Measurements from ENCODE around the gene ESPL1.
A peak's percentile ranks its signal among the peaks of the same experiment; 100 is the strongest.

ESPL1 gene

DNA sequence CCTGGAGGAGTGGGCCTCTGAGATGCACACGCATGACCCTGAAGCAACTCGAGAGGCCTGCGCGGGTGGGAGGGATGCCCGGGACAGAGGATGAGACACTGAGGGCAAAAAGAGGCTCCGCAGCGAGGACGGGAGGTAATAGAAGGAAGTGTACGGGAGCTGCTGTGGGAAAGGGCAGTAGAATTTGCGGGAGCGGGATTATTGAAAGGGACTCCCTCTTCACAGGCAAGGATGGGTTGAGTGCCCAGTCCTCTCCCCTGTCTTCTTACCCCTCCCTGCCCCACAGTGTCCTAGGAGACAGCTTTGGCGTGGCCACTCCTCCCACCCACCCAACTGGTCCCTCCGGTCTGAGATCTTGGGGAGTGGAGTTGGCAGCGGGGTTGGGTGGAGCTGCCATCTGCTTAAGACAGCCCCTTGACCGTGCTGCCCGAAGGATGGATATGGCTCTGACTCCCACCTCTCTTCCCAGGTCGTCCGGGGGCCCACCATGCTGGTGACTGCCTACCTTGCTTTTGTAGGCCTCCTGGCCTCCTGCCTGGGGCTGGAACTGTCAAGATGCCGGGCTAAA, 15.7 kb upstream of the ESPL1 start:
- peak; percentile 16 for DNase-seq (ENCODE audit: low read depth)
- TF ChIP-seq, protein P1, sequence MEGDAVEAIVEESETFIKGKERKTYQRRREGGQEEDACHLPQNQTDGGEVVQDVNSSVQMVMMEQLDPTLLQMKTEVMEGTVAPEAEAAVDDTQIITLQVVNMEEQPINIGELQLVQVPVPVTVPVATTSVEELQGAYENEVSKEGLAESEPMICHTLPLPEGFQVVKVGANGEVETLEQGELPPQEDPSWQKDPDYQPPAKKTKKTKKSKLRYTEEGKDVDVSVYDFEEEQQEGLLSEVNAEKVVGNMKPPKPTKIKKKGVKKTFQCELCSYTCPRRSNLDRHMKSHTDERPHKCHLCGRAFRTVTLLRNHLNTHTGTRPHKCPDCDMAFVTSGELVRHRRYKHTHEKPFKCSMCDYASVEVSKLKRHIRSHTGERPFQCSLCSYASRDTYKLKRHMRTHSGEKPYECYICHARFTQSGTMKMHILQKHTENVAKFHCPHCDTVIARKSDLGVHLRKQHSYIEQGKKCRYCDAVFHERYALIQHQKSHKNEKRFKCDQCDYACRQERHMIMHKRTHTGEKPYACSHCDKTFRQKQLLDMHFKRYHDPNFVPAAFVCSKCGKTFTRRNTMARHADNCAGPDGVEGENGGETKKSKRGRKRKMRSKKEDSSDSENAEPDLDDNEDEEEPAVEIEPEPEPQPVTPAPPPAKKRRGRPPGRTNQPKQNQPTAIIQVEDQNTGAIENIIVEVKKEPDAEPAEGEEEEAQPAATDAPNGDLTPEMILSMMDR (IDR thresholded peaks at IDR 0.05; ENCODE audit: low read length, missing control alignments): peak; percentile 27
- peak overlapping the region; percentile 89 for H3K4me3 ChIP-seq (replicated peaks; ENCODE audit: low read depth, low read length)

DNA sequence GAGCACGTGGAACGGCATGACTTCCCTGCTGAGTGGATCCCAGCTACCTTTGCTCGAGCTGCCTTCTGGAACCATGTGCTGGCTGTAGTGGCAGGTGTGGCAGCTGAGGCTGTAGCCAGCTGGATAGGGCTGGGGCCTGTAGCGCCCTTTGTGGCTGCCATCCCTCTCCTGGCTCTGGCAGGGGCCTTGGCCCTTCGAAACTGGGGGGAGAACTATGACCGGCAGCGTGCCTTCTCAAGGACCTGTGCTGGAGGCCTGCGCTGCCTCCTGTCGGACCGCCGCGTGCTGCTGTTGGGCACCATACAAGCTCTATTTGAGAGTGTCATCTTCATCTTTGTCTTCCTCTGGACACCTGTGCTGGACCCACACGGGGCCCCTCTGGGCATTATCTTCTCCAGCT, 14.8 kb upstream of the ESPL1 start:
- DNase-seq (ENCODE audit: low read depth): no peak
- TF ChIP-seq, protein P1 (IDR thresholded peaks at IDR 0.05; ENCODE audit: low read length, missing control alignments): no peak
- peak overlapping the region; percentile 89 for H3K4me3 ChIP-seq (replicated peaks; ENCODE audit: low read depth, low read length)

DNA sequence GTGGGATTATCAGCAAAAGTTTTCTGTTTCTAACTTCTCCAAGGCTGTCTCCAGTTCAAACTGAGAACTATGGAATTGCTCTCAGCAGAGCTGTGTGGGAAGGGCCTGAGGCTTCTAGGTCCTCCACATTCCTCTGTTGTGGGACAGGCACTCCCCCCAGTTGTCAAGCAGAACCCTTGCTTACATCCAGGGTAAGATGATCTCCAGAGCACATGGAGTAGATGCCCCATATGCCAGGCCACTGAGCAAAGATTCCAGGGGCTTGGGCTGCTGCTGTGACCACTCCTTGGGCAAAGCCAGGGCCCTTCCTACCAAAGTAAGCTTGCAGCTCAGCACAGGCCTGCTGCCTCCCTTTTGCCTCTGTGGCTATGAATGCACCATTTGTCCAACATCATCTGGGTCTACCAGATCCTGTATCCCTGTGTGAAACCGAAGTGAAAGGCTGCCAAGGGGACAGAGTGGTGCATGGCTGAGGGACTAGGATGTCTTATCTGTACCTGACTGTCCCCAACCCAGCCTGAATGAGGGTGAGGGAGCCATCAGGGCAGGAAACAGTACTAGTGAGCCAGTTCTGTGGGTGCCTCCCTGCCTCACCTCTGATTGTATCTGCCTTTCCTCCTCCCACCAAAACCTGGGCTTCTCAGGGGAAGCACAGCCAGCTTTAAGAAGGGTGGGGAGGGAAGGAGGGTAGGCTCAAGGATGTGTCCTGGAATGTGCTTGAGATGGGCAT, 13.1 kb upstream of the ESPL1 start:
- DNase-seq (ENCODE audit: low read depth): no peak
- TF ChIP-seq, protein P1 (IDR thresholded peaks at IDR 0.05; ENCODE audit: low read length, missing control alignments): no peak
- no peak overlapping the region for H3K4me3 ChIP-seq (replicated peaks; ENCODE audit: low read depth, low read length)

DNA sequence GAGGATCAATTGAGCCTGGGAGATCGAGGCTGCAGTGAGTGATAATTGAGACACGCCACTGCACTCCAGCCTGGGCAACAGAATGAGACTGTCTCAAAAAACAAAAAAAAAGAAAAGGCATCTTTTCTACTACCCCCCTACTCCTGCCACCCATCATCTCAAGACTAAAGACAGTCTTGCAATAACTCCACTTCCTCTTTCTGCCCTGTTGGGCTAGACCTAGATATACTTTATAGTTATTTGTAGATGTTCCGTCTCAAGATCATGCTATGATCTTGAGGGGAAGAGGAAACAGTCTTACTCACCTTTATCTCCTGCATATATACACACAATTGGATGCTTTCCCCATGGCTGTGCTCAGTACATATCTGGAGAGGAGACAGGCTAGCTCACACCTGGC, 12.1 kb upstream of the ESPL1 start:
- no peak for DNase-seq (ENCODE audit: low read depth)
- TF ChIP-seq, protein P1 (IDR thresholded peaks at IDR 0.05; ENCODE audit: low read length, missing control alignments): no peak
- H3K4me3 ChIP-seq (replicated peaks; ENCODE audit: low read depth, low read length): no peak overlapping the region

DNA sequence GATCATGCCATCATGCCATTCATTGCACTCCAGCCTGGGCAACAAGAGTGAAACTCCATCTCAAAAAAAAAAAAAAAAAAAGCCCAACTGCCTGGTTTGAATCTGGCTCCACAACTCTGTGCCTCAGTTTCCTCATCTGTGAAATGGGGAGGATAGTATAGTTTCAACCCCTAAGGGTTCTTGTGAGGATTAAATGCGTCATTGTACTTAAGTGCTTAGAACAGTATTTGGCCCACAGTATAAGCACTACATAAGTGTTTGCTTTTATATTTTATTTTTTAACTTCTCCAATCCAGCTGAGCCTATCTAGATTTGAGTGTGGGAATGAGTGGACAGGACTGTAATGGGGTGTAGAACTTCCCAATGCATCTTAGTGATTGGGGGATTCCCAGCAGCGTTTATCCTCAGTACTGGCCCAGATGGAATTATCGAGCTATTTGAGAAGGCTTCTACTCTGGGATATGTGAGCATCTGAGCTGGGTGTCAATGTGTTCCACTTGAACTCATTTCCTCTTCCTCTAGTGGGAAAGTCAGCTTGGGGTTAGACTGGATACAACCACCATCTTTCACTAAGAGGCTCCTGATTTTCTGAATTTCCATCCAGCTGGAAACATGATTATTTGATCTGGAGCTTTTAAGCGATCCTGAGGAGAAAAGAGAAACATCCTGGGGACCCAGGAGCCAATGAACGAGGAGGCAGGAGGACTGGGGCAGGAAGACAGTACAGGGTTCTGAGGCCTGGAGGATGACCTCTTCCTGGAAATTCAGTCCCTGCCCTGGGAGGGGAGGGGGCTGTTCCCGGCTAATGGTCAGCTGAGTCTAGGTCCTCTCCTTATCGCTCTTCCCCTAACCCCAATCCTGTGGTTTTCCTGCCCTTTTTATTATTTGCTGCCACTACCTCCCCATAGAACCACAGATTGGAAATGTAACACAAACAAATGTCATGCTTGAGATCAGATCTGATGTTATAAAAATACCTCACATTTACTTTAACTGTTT, 9.3 kb upstream of the ESPL1 start:
- TF ChIP-seq, protein P1 (IDR thresholded peaks at IDR 0.05; ENCODE audit: low read length, missing control alignments): no peak
- H3K4me3 ChIP-seq (replicated peaks; ENCODE audit: low read depth, low read length): no peak overlapping the region
- no peak for DNase-seq (ENCODE audit: low read depth)

DNA sequence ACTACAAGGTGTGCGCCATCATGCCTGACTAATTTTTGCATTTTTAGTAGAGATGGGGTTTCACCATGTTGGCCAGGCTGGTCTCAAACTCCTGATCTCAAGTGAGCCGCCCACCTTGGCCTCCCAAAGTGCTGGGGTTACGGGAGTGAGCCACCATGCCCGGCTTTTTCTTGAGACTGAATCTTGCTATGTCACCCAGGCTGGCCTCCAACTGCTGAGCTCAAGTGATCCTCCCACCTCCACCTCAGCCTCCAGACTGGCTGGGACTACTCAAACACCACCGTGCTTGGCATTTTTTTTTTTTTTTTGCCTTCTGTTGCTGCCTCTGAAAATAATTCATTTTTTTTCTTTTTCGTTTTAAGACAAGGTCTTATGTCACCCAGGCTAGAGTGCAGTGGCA, 8.2 kb upstream of the ESPL1 start:
- DNase-seq (ENCODE audit: low read depth): no peak
- H3K4me3 ChIP-seq (replicated peaks; ENCODE audit: low read depth, low read length): no peak overlapping the region
- TF ChIP-seq, protein P1 (IDR thresholded peaks at IDR 0.05; ENCODE audit: low read length, missing control alignments): no peak

Measured in fibroblast of pulmonary artery (primary cell).